ACC112 (cell line): ENCODE measurements around the gene SFTPB.
A peak's percentile ranks its signal among the peaks of the same experiment; 100 is the strongest.

Source experiments
- H2AFZ ChIP-seq: fragments of 200-600 bp; sonication (generic); one replicate; pipeline ENCODE4 v1.6.0; 2017; ENCODE audit warnings: antibody characterized with exemption, low read length; ENCODE audit not compliant: unreplicated experiment
- H3K27ac ChIP-seq: fragments of 200-600 bp; sonication (generic); 2 replicates; pipeline ENCODE4 v1.5.1; 2014; ENCODE audit warnings: low read depth, mild to moderate bottlenecking, antibody characterized with exemption, low read length, moderate library complexity
- H3K27me3 ChIP-seq: fragments of 200-600 bp; sonication (generic); 2 replicates; pipeline ENCODE4 v1.6.1; 2014; ENCODE audit warnings: mild to moderate bottlenecking, antibody characterized with exemption, low read length, moderate library complexity, mixed read lengths; ENCODE audit not compliant: insufficient read depth
- H3K36me3 ChIP-seq: fragments of 200-600 bp; sonication (generic); 2 replicates; pipeline ENCODE4 v1.6.1; 2016; ENCODE audit warnings: mild to moderate bottlenecking, antibody characterized with exemption, low read length, moderate library complexity, mixed read lengths; ENCODE audit not compliant: insufficient read depth
- H3K4me1 ChIP-seq: fragments of 200-600 bp; sonication (generic); one replicate; pipeline ENCODE4 v1.6.1; 2016; ENCODE audit warnings: low read length, mixed read lengths; ENCODE audit not compliant: insufficient read depth, unreplicated experiment, control insufficient read depth
- H3K4me3 ChIP-seq: fragments of 200-600 bp; sonication (generic); 2 replicates; pipeline ENCODE4 v1.5.1; 2014; ENCODE audit warnings: mild to moderate bottlenecking, low read depth, low read length
- H3K79me2 ChIP-seq: fragments of 200-600 bp; sonication (generic); one replicate; pipeline ENCODE4 v1.6.0; 2016; ENCODE audit warnings: low read length; ENCODE audit not compliant: control insufficient read depth, unreplicated experiment, insufficient read depth

The SFTPB gene

GRCh38 chr2:85613717-85614515 lies 54.1 kb downstream of the SFTPB start:
- H3K36me3 ChIP-seq, result no peaks in the 10 kb centered on the region
- peaks cover 28% of the 10 kb centered on the region for H3K79me2 ChIP-seq
- H2AFZ ChIP-seq, result no peak overlapping the region
- no peak overlapping the region for H3K4me3 ChIP-seq
- no peaks in the 10 kb centered on the region for H3K27me3 ChIP-seq
- peaks cover 10% of the 10 kb centered on the region for H3K4me1 ChIP-seq
- H3K27ac ChIP-seq, result no peak overlapping the region

- Histone ChIP-seq H3K4me1 (peaks cover under 1% of the 10 kb centered on the region), H2AFZ (peak within 1 kb of the TSS; percentile 89), H3K27me3 (no peaks in the 10 kb centered on the region), H3K27ac (peak within 1 kb of the TSS; percentile 52; the same call in 1 of the 2 replicates), H3K79me2 (peaks cover 13% of the 10 kb centered on the region), H3K36me3 (no peaks in the 10 kb centered on the region), H3K4me3 (peak within 1 kb of the TSS; percentile 90)
These were observed 56.1 kb downstream of the SFTPB start, which contains the start of gene C2orf68 for GRCh38 chr2:85611705-85612587. Gene C2orf68 (minus strand): TSS chr2:85612066. CDS start chr2:85611984, 82 bp downstream.

- peak overlapping the region; percentile 70 for H2AFZ ChIP-seq
- peaks cover 2% of the 10 kb centered on the region for H3K4me1 ChIP-seq
- peaks cover 9% of the 10 kb centered on the region for H3K79me2 ChIP-seq
- no peaks in the 10 kb centered on the region for H3K36me3 ChIP-seq
- peak overlapping the region; percentile 90 for H3K4me3 ChIP-seq
- H3K27ac ChIP-seq, result 0 out of 2 replicates have a peak overlapping the region, but pooled peaks have one; percentile 2
- H3K27me3 ChIP-seq, result no peaks in the 10 kb centered on the region
These were observed 56.7 kb downstream of the SFTPB start for GRCh38 chr2:85611217-85611704.
